Measurements from ENCODE around the gene IFNK.
"Not testable (repeated sequence)": the region's sequence is repeated elsewhere in the genome, so short reads cannot be mapped to it uniquely, and the experiment has no call there.

IFNK gene
- total RNA-seq, result 0 reads per million in 4 experiments

GRCh38 chr9:27524236-27524635 lies at the start of gene IFNK:
IFNK (plus strand) TSS chr9:27524290; CDS start chr9:27524337, 47 bp downstream.
- DNase-seq, result no peak

DNA sequence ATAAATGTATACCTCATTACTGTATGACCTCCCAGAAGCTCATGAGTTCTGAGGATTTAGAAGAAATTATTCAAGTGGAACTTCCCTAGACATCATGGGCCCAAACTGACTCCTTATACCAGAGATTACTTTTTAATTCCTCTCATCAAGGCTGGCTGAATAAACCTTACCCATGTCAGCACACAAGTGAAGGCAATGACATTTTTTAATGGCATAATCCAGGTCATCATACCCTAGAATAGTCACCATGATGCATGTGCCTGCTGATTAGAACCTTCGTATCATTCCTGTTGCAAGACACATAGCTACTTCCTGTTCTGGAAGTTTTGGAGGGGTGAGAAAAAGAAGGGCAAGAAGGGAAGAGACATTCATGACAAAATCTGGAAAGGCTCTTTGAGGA lies 49.8 kb upstream of the IFNK start:
- no peak for DNase-seq

GRCh38 chr9:27475057-27475595 lies 49.0 kb upstream of the IFNK start:
- no peak for DNase-seq

GRCh38 chr9:27476870-27477515 lies 47.1 kb upstream of the IFNK start:
- no peak for DNase-seq

DNA sequence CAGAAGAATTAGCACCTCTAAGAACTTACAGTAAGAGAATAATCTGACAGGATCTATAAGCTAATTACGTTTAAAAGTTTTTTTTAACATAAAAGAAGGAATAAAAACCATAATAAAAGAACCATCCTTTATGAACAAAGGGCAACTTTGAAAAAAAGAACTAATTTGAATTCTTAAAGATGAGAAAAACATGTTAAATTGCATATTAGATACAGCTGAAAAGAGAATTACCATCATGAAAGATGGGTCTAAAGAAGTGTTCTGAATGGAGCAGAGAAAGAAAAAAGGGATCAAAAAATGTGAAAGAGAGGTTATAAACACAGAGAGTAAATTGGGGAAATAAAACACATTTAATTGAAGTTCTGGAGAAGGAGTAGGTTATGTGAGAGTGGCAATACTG lies 45.8 kb upstream of the IFNK start:
- no peak for DNase-seq

GRCh38 chr9:27482709-27483108 lies 41.4 kb upstream of the IFNK start:
- no peak for DNase-seq

GRCh38 chr9:27483576-27483975 lies 40.5 kb upstream of the IFNK start:
- DNase-seq, result no peak

DNA sequence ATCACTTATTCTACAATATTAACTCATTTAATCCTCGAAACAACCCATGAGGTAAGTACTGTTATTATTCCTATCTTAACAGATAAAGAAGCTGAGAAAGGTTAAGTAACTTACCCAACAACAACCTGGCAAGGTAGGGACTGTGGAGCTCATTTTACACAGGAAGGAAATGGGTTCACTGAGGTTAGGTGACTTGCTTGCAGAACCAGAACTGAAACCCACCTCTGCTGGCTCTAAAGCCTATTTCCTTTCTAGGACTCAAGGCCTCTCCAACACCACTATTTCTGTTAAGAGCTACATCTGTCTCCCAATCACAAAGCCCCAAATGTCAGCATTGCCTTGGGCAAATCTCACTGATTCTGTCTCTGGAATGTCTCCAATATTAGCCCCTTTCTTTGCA lies 38.9 kb upstream of the IFNK start:
- no peak for DNase-seq

DNA sequence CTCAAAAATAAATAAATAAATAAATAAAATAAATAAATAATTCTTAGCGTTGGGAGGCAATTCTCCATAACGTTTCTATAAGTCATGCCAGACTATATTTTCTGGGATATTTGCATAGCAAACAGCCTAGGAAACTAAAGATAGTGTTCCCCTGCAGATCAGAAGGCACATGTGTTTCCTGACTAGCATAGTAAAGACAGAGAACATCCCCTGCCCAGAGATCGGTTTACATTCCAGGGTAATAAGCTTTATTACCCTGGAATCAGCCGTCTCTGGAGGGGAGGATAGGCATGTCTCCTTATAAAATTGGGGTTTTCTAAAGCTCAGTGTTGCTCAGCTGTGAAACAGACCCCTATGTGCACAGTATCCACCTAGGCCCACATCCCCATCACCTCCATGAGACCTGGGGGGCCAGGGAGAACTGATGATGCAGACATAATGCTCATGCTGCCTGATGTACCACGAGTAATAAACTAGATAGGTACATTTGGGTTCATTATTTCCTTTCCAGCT lies 36.9 kb upstream of the IFNK start:
- DNase-seq, result no peak

DNA sequence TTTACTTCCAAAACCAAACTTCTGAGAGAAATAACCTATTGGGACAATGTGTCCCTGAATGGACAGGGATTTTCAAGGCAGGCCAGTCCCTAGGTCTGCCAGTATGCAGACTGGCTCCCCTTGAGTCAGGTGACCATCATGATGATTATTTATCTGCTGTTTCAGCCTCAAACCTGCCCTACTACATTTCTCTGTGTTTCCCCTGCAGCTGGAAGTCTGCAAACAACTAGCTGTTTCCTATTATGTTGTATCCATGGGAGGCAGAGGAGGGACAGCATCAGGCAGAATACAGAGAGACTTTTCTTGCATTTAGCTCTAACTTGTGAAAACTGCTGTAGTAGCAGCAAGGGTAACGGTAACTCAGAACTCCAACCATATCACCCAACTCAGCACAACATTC lies 36.2 kb upstream of the IFNK start:
- no peak for DNase-seq

DNA sequence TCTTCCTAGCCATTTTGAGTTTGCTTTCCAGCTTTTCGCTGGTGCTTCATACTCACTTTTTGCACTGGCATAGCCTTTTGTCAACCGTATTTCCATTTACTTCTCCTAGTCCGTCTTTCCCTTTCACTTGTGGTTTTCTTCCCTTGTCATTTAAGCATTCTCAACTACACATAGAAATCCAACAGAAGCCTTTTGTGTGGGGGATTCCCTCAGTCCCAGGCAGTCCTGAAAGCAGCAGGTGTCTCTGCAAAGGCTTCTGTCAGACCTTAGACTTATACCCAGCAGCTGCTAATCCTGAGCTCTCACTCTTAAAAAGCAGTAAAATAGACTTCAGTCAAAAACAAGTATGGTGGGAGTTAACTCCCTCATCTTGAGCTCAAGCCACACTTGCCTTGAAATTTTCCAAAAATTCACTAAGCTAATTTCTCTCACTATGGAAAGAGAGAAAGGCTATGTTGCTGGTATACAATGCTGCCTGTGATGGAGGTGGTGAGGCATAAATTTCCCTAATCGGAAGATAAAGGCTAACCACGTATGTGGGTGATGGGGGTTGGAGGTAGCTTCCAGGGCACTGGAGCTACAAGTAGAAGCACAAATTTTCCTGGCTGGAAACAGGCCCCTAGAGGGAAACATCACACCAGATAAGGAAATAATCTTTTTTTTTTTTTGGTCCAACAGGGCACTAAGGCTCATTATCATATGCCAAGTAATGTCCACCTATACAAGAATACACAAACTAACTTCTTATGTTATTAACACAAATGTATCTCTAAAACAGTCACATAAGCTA lies 34.8 kb upstream of the IFNK start:
- DNase-seq, result no peak

GRCh38 chr9:27491154-27491553 lies 32.9 kb upstream of the IFNK start:
- DNase-seq, result no peak

- no peak for DNase-seq
Observed at GRCh38 chr9:27495480-27496134, 28.5 kb upstream of the IFNK start.

DNA sequence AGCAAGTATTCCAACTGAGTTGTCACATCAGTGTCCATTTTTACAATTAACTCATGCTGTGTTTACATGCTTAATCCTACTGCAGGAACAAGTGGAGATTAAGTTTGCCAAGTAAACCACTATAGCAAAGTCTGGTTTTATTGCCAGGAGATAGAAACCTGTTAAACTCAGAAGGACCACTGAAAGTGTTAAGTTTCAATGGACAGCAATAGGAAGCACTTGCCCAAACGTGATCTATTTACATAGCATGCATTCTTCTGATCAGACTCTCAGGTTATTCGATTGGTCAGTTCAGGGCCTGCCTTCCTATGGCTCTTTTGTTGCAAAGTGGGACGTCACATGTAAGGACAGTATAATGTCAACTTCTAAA lies 28.0 kb upstream of the IFNK start:
- no peak for DNase-seq

- no peak for DNase-seq
Observed at GRCh38 chr9:27497883-27498417, 26.1 kb upstream of the IFNK start.

- no peak for DNase-seq
Observed at GRCh38 chr9:27499451-27499850, 24.6 kb upstream of the IFNK start.

- DNase-seq, result not testable (repeated sequence)
Observed at GRCh38 chr9:27500902-27501301, 23.2 kb upstream of the IFNK start.

- DNase-seq, result no peak
Observed at GRCh38 chr9:27503623-27504022, 20.5 kb upstream of the IFNK start.

DNA sequence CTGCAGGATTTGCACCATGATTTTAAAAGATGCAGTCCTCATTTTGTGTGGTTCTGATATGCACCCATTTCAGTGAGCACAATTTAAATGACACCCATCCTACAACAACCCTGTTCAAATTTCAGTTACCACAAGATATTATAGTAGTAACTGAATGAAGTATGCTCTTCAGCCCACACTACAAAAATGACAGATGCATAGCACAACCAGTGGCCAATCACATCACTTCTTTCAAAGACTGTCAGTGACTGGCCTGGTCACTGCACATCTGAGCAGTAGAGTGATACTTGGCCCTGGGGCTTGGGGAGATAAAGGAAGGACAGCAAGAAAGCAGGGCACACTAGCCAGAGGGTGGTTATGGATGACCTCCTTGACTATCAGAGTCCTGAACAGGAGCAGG lies 19.8 kb upstream of the IFNK start:
- no peak for DNase-seq

DNA sequence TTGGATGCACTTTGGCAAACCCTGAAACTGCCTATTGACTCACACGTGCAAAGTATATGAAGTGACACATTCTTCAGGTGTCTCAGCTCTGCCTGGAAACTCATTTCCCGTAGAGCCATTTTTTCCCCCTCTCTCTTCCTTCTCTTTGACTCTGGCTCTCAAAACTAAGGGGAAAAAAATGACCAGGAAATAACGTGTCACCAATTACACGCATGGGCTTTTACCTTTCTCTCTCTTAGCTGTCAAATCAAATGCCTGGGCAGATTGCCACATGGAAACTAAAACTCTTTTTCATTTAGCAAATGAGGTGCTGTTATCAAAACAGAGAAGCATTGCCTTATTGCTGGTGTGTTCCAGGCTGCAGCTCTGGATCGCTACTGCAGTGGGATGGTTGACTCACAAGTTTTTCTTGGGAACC lies 18.3 kb upstream of the IFNK start:
- DNase-seq, result no peak

DNA sequence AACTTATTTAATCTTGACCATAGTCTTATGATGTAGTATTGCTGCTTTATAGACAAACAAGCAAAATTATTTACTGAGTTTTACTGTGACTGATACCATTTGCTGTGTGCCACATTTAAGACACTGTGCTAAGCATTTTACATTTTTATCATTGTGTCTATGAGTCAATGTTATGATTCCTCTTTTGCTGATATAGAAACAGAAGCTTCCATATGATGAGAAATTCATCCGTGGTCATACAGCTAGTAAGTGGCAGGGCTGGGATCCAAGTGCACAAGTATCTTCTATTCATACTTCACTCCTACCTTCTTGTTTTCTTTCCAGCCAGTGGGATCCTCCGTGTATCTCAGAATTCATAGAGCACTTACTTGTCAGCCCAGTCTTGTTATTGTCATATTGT lies 17.1 kb upstream of the IFNK start:
- no peak for DNase-seq

- DNase-seq, result no peak
Observed at GRCh38 chr9:27510780-27511179, 13.3 kb upstream of the IFNK start.

DNA sequence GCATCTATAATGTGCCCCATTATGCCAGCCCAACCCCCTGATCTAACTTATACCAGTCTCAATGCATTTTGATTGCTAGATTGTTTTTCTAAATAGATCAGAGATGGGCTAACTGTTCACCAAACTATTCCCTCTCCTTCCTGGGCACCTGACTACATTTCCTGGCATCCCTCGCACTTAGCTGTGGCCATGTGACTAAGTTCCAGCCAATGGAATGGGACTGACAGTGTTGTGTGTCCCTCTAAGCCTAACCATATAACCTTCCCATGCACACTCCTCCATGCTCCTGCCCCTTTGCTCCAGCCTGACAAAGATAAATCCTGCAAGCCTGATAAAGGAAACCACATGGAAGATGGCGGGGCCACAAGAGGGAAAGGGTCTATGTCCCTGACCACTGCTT lies 12.3 kb upstream of the IFNK start:
- DNase-seq, result no peak
